Rectal smooth muscle tissue (tissue), 1 donor: ENCODE data around the gene CTAGE1.
"Not testable (repeated sequence)": the region's sequence is repeated elsewhere in the genome, so short reads cannot be mapped to it uniquely, and the experiment has no call there.

ENCODE experiments used
- H3K27ac ChIP-seq: one replicate; pipeline ENCODE4 v1.7.0; 2013; ENCODE audit warnings: low read depth, low read length, inconsistent platforms
- H3K27me3 ChIP-seq: one replicate; pipeline ENCODE4 v1.7.0; 2013; ENCODE audit warnings: low read length; ENCODE audit not compliant: control insufficient read depth, insufficient read depth
- H3K36me3 ChIP-seq: one replicate; pipeline ENCODE4 v1.7.0; 2013; ENCODE audit warnings: low read length; ENCODE audit not compliant: control insufficient read depth, insufficient read depth
- H3K4me1 ChIP-seq: one replicate; pipeline ENCODE4 v1.7.0; 2013; ENCODE audit warnings: low read length; ENCODE audit not compliant: control insufficient read depth, insufficient read depth
- H3K4me3 ChIP-seq: one replicate; pipeline ENCODE4 v1.7.0; 2013; ENCODE audit warnings: low read length
- H3K9ac ChIP-seq: one replicate; pipeline ENCODE4 v1.7.0; 2013; ENCODE audit warnings: low read length

CTAGE1 gene

GRCh38 chr18:22405142-22405541 lies 12.6 kb downstream of the CTAGE1 start:
- Histone ChIP-seq H3K36me3 (no peaks in the 10 kb centered on the region), H3K27me3 (no peaks in the 10 kb centered on the region), H3K4me3 (no peak overlapping the region), H3K9ac (no peak overlapping the region), H3K4me1 (no peaks in the 10 kb centered on the region), H3K27ac (no peak overlapping the region)

DNA sequence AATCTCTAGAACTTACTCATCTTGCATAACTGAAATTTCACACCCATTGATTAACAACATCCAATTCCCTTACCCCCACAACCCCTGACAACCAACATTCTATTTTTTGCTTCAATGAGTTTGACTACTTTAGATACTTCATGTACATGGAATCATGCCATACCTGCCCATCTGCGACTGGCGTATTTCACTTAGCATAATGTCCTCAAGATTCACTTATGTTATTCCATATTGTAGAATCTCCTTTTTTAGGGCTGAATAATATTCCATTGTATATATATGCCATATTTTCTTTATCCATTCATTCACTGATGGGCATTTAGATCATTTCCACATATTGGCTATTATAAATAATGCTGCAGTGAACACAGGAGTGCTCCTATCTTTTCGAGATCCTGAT lies 13.8 kb downstream of the CTAGE1 start:
- no peak overlapping the region for H3K9ac ChIP-seq
- no peak overlapping the region for H3K27ac ChIP-seq
- no peaks in the 10 kb centered on the region for H3K36me3 ChIP-seq
- H3K4me1 ChIP-seq, result no peaks in the 10 kb centered on the region
- H3K4me3 ChIP-seq, result no peak overlapping the region
- H3K27me3 ChIP-seq, result no peaks in the 10 kb centered on the region

- Histone ChIP-seq H3K4me3 (no peak overlapping the region), H3K9ac (no peak overlapping the region), H3K36me3 (no peaks in the 10 kb centered on the region), H3K27me3 (no peaks in the 10 kb centered on the region), H3K4me1 (no peaks in the 10 kb centered on the region), H3K27ac (no peak overlapping the region)
Observed at GRCh38 chr18:22399949-22400348, 17.8 kb downstream of the CTAGE1 start.

- H3K27ac ChIP-seq, result no peak overlapping the region
- H3K4me1 ChIP-seq, result no peaks in the 10 kb centered on the region
- H3K4me3 ChIP-seq, result no peak overlapping the region
- H3K27me3 ChIP-seq, result no peaks in the 10 kb centered on the region
- H3K36me3 ChIP-seq, result no peaks in the 10 kb centered on the region
- no peak overlapping the region for H3K9ac ChIP-seq
Observed at GRCh38 chr18:22398464-22398863, 19.3 kb downstream of the CTAGE1 start.

- H3K36me3 ChIP-seq, result no peaks in the 10 kb centered on the region
- H3K4me3 ChIP-seq, result no peak overlapping the region
- H3K27me3 ChIP-seq, result no peaks in the 10 kb centered on the region
- no peaks in the 10 kb centered on the region for H3K4me1 ChIP-seq
- H3K27ac ChIP-seq, result no peak overlapping the region
- no peak overlapping the region for H3K9ac ChIP-seq
Observed at GRCh38 chr18:22394428-22394827, 23.3 kb downstream of the CTAGE1 start.

DNA sequence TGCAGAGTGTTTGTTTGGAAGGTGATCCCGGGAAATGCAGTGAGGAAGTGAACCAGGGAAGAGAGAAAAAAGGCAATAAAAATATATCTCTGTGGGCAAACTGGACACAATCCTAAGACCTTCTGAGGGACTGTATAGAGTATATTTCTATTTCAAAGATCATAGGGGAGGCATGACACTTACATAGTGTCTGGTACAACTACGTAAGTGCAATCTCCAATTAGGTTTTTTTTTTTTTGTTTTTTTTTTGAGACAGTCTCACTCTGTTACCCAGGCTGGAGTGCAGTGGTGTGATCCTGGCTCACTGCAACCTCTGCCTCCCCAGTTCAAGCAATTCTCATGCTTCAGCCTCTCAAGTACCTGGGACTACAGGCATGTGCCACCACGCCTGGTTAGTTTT lies 24.6 kb downstream of the CTAGE1 start:
- not testable (repeated sequence) for H3K4me3 ChIP-seq, H3K36me3 ChIP-seq, H3K4me1 ChIP-seq

GRCh38 chr18:22391407-22392345 lies 26.0 kb downstream of the CTAGE1 start:
- Histone ChIP-seq H3K4me1 (no peaks in the 10 kb centered on the region), H3K27ac (no peak overlapping the region), H3K27me3 (no peaks in the 10 kb centered on the region), H3K9ac (no peak overlapping the region), H3K36me3 (no peaks in the 10 kb centered on the region), H3K4me3 (no peak overlapping the region)

More for the DNA sequence above, 24.6 kb downstream of the CTAGE1 start:
- H3K27ac ChIP-seq, H3K9ac ChIP-seq, H3K27me3 ChIP-seq: not testable (repeated sequence)

GRCh38 chr18:22387787-22388186 lies 29.9 kb downstream of the CTAGE1 start:
- no peaks in the 10 kb centered on the region for H3K36me3 ChIP-seq
- H3K4me1 ChIP-seq, result no peaks in the 10 kb centered on the region

GRCh38 chr18:22387364-22387763 lies 30.4 kb downstream of the CTAGE1 start:
- H3K27ac ChIP-seq, result no peak overlapping the region
- H3K4me3 ChIP-seq, result no peak overlapping the region
- H3K4me1 ChIP-seq, result no peaks in the 10 kb centered on the region
- no peak overlapping the region for H3K9ac ChIP-seq
- no peaks in the 10 kb centered on the region for H3K36me3 ChIP-seq
- H3K27me3 ChIP-seq, result no peaks in the 10 kb centered on the region

More at GRCh38 chr18:22387787-22388186, 29.9 kb downstream of the CTAGE1 start:
- Histone ChIP-seq H3K4me3 (no peak overlapping the region), H3K27ac (no peak overlapping the region), H3K27me3 (no peaks in the 10 kb centered on the region), H3K9ac (no peak overlapping the region)

DNA sequence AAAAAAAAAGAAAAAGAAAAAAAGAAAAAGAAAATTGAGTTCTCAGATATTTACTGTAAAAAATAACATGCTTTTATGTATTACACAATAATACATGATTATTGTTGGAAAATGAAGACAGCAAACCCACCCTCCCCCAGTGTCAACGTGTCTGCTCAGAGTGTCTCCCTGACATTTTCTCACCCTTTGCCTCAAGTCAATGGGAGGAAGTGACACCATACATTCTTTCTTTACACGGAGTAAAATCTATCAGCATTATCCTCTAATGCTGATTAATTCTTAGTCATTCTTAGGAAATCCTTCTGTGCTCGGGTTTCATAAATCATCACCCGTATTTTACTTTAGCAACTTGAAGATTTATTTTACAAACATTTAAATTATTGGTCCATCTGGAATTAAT lies 32.0 kb downstream of the CTAGE1 start:
- Histone ChIP-seq H3K4me1 (no peaks in the 10 kb centered on the region), H3K27ac (no peak overlapping the region), H3K36me3 (no peaks in the 10 kb centered on the region)

DNA sequence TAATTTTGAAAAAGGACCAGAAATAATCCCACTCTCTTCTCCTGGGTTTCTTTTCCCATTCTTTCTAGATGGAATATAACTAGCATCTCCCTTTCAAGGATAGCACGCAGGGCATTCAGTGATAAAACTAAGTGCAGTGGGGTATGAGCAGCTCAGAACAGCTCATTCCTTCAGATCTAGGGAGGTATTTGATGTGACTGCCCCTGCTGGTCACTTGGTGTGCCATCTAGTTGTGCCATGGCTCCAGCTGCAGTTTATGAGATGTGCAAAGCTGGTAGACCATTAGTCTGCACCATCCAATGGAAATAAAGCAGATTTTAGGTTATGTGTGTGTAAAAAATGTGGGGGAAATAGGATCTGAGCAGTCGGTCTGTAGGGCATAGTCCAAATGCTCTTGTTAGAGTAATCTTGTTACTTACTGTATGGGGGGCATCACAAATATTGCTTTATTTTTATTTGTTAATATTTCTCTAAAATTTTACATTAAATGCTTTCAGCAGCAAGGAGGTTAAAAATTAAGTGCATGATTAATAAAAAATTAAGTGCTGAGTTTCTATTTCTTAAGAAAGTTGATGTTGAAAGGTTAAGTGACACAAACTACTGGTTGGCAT lies 38.9 kb downstream of the CTAGE1 start:
- no peak overlapping the region for H3K9ac ChIP-seq
- no peak overlapping the region for H3K27ac ChIP-seq
- H3K27me3 ChIP-seq, result no peaks in the 10 kb centered on the region
- no peaks in the 10 kb centered on the region for H3K4me1 ChIP-seq
- no peaks in the 10 kb centered on the region for H3K36me3 ChIP-seq
- H3K4me3 ChIP-seq, result no peak overlapping the region

More for the DNA sequence above, 32.0 kb downstream of the CTAGE1 start:
- H3K4me3 ChIP-seq, result no peak overlapping the region
- H3K27me3 ChIP-seq, result no peaks in the 10 kb centered on the region
- no peak overlapping the region for H3K9ac ChIP-seq

GRCh38 chr18:22377769-22378168 lies 39.9 kb downstream of the CTAGE1 start:
- H3K9ac ChIP-seq, result no peak overlapping the region
- H3K27me3 ChIP-seq, result no peaks in the 10 kb centered on the region
- no peak overlapping the region for H3K27ac ChIP-seq
- H3K4me3 ChIP-seq, result no peak overlapping the region
- H3K36me3 ChIP-seq, result no peaks in the 10 kb centered on the region
- no peaks in the 10 kb centered on the region for H3K4me1 ChIP-seq

GRCh38 chr18:22370414-22370813 lies 47.3 kb downstream of the CTAGE1 start:
- H3K36me3 ChIP-seq, result no peaks in the 10 kb centered on the region
- no peak overlapping the region for H3K27ac ChIP-seq
- H3K4me3 ChIP-seq, result no peak overlapping the region
- no peaks in the 10 kb centered on the region for H3K27me3 ChIP-seq
- no peaks in the 10 kb centered on the region for H3K4me1 ChIP-seq
- no peak overlapping the region for H3K9ac ChIP-seq
